ENCODE measurements around the gene DUSP22.

DNA sequence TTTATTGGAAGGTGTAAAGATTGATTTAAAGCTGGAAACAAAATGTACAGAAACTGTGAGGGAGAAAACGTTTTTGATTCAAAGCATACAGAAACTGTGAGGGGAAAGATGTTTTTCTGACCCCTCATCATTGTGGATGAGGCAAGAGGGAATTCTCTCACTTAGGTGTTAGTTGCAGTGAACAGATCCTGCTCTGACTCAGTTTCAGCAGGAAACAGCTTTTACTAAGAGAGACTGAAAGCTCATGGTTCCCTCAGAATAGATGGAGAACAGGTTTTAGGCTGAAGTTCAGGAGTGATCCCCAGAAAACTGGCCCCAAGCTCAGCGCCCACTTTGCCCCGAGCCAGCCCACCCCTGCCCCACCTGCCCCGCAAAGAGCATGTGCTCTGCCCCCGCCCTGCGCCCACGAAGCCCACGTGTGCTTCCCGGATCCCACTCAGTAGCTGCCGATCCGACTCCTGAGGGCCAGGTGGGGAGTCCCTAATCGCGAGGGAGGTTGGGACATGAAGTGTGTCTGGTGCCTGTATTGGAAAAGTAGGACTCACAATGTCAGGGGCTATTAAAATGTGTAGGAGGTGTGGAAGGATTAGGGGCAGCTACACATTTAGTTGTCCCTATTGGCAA lies 41.2 kb downstream of the DUSP22 start:
- TF ChIP-seq, protein P1, sequence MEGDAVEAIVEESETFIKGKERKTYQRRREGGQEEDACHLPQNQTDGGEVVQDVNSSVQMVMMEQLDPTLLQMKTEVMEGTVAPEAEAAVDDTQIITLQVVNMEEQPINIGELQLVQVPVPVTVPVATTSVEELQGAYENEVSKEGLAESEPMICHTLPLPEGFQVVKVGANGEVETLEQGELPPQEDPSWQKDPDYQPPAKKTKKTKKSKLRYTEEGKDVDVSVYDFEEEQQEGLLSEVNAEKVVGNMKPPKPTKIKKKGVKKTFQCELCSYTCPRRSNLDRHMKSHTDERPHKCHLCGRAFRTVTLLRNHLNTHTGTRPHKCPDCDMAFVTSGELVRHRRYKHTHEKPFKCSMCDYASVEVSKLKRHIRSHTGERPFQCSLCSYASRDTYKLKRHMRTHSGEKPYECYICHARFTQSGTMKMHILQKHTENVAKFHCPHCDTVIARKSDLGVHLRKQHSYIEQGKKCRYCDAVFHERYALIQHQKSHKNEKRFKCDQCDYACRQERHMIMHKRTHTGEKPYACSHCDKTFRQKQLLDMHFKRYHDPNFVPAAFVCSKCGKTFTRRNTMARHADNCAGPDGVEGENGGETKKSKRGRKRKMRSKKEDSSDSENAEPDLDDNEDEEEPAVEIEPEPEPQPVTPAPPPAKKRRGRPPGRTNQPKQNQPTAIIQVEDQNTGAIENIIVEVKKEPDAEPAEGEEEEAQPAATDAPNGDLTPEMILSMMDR (IDR thresholded peaks at IDR 0.05), result no peak
- TF ChIP-seq POLR2A (IDR thresholded peaks at IDR 0.05), result no peak
- TF ChIP-seq POLR2AphosphoS5 (IDR thresholded peaks at IDR 0.05), result no peak
